Measurements from ENCODE around the gene LRRC74B. TPM values are rescaled to one million over a fixed set of nuclear protein-coding genes. Genes with fewer than 3 reads are reported as not detected.

The LRRC74B gene
- total and polyA plus RNA-seq, 2 of the 4 experiments (the other 2 are of a cell fraction) = not detected

DNA sequence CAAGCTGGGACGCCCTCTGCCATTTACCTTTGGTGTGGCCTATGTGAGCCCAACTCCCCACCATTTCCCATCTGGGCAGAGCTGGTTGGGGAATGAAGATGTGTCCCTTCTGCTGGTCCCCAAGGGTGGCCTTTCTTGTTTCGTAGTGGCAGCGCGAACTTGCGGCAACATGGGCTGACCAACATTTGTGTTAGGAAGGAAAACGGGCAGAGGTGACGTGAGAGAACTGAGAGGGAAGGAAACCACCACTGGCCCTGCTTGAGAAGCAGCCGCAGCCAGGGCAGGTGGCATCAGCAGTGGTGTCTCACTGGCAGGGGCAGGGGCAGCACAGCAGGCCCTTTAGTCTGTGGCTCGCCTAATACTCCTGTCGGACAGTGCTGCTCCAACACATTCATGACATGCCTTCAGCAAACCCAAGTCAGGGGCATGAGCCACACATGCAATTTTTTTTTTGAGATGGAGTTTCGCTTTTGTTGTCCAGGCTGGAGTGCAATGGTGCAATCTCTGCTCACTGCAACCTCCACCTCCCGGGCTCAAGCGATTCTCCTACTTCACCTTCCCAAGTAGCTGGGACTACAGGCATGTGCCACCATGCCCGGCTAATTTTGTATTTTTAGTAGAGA lies 29.9 kb downstream of the LRRC74B start:
- ChIA-PET POLR2A (ENCODE audit: unreplicated experiment) (no interaction called here), CTCF (no interaction called here)
- intact Hi-C loops (cut with micrococcal nuclease) = no loop called here
- Histone ChIP-seq H2BK120ac (ENCODE audit: low read depth, low read length) (no peak overlapping the region), H3K14ac (replicated peaks; ENCODE audit: low read depth, low read length) (no peak overlapping the region), H2BK5ac (ENCODE audit: low read depth, low read length, poor library complexity, severe bottlenecking) (no peak overlapping the region), H3K9me1 (ENCODE audit: insufficient read depth, low read length) (peaks cover 5% of the 10 kb centered on the region; the same call in 1 of the 2 replicates), H3K18ac (ENCODE audit: low read depth, low read length) (no peak overlapping the region), H3K56ac (ENCODE audit: extremely low read depth, insufficient read depth, low read length) (no peak overlapping the region), H4K91ac (ENCODE audit: insufficient read depth, low read depth, low read length) (no peak overlapping the region), H4K5ac (ENCODE audit: low read depth, low read length) (no peak overlapping the region), H3K4ac (ENCODE audit: low read depth, low read length) (no peak overlapping the region), H3K27ac (ENCODE audit: insufficient read depth, low read length) (no peak overlapping the region), H4K20me1 (ENCODE audit: insufficient read depth, low read length) (no peaks in the 10 kb centered on the region), H2AFZ (replicated peaks; ENCODE audit: low read length, poor library complexity) (no peak overlapping the region), H3K4me1 (ENCODE audit: control insufficient read depth, insufficient read depth, low read length) (peaks cover 3% of the 10 kb centered on the region), H3K4me3 (ENCODE audit: insufficient read depth, low read depth, low read length) (no peak overlapping the region), H3K4me2 (ENCODE audit: low read depth, low read length) (no peak overlapping the region), H3K36me3 (ENCODE audit: control insufficient read depth, insufficient read depth, low read length) (no peaks in the 10 kb centered on the region), H2BK20ac (ENCODE audit: low read depth, low read length) (no peak overlapping the region), H3K27me3 (ENCODE audit: control insufficient read depth, insufficient read depth, low read length) (peaks cover 5% of the 10 kb centered on the region; the same call in 1 of the 2 replicates), H4K8ac (ENCODE audit: low read depth in 2 of 2, low read length in 2 of 2) (no peak overlapping the region), H3K79me1 (ENCODE audit: low read depth in 1 of 2, low read length in 2 of 2) (no peaks in the 10 kb centered on the region), H2BK15ac (ENCODE audit: low read depth, low read length) (no peak overlapping the region), H3K9ac (ENCODE audit: low read depth, low read length) (no peak overlapping the region), H2AK9ac (replicated peaks; ENCODE audit: low read depth, low read length, poor library complexity) (no peak overlapping the region), H3K9me3 (ENCODE audit: control insufficient read depth, insufficient read depth, low read length) (peaks cover 9% of the 10 kb centered on the region; the same call in 1 of the 2 replicates), H2AK5ac (ENCODE audit: low read depth, low read length) (no peak overlapping the region), H3K23ac (ENCODE audit: low read depth, low read length) (no peak overlapping the region)
- dilution Hi-C loops (cut with HindIII; ENCODE audit: low sequenced_read_pairs, unreplicated experiment) = no loop called here
- DNase-seq (no peak), ATAC-seq (ENCODE audit: low read depth) (no peak)
- TF ChIP-seq MAFK (IDR thresholded peaks at IDR 0.05; ENCODE audit: low read depth, low read length) (no peak), CEBPB (IDR thresholded peaks at IDR 0.05; ENCODE audit: low read depth, low read length) (no peak), RFX5 (IDR thresholded peaks at IDR 0.05; ENCODE audit: low read depth, low read length) (no peak), RCOR1 (IDR thresholded peaks at IDR 0.05; ENCODE audit: insufficient replicate concordance, low read length) (no peak), MXI1 (IDR thresholded peaks at IDR 0.05; ENCODE audit: borderline replicate concordance, low read depth, low read length) (no peak)
- TF ChIP-seq, protein P1, sequence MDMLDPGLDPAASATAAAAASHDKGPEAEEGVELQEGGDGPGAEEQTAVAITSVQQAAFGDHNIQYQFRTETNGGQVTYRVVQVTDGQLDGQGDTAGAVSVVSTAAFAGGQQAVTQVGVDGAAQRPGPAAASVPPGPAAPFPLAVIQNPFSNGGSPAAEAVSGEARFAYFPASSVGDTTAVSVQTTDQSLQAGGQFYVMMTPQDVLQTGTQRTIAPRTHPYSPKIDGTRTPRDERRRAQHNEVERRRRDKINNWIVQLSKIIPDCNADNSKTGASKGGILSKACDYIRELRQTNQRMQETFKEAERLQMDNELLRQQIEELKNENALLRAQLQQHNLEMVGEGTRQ (IDR thresholded peaks at IDR 0.05; ENCODE audit: low read depth, low read length) = no peak
- in situ Hi-C loops (cut with MboI; ENCODE audit: low sequenced_read_pairs) = no loop called here
- BruUV-seq (replicated peaks) = no TSS peak
- 100% methylated on average over 1 of the region's 14 CpGs; no CpG with 5 or more reads in 1 of the 2 experiments for WGBS, 2 experiments (ENCODE audit: extremely low coverage in 2 of 2, insufficient read length in 1 of 2)

Data from IMR-90 (cell line).